Neural cell (in vitro differentiated cells): ENCODE measurements around the gene ATF6B. TPM values are rescaled to one million over a fixed set of nuclear protein-coding genes. Genes with fewer than 3 reads are reported as not detected.

Experiments
- H2AFZ ChIP-seq: fragments of 200-600, 300-800 bp; sonication (generic), shearing (Covaris generic); 2 replicates; pipeline ENCODE4 v1.6.0; 2014; ENCODE audit warnings: low read depth, mild to moderate bottlenecking, antibody characterized with exemption, low read length, moderate library complexity
- H3F3A ChIP-seq: fragments of 200-600 bp; shearing (Covaris generic); 2 replicates; pipeline ENCODE4 v1.6.1; 2016; ENCODE audit warnings: mild to moderate bottlenecking, moderate library complexity, mixed read lengths, antibody characterized with exemption, low read length; ENCODE audit not compliant: insufficient read depth, poor library complexity, severe bottlenecking
- H3K27ac ChIP-seq: fragments of 200-600, 300-800 bp; sonication (generic), shearing (Covaris generic); 2 replicates; pipeline ENCODE4 v1.5.1; 2014; ENCODE audit warnings: mild to moderate bottlenecking, low read length, moderate library complexity
- H3K27me3 ChIP-seq: fragments of 300-800, 200-600 bp; sonication (generic), shearing (Covaris generic); 2 replicates; pipeline ENCODE4 v1.6.0; 2014; ENCODE audit warnings: mild to moderate bottlenecking, low read depth, low read length, moderate library complexity; ENCODE audit not compliant: insufficient read depth
- H3K36me3 ChIP-seq: fragments of 300-800, 200-600 bp; sonication (generic), shearing (Covaris generic); 2 replicates; pipeline ENCODE4 v1.5.1; 2014; ENCODE audit warnings: mild to moderate bottlenecking, antibody characterized with exemption, low read length, moderate library complexity; ENCODE audit not compliant: insufficient read depth
- H3K4me2 ChIP-seq: fragments of 300-800, 200-600 bp; sonication (generic), shearing (Covaris generic); 2 replicates; pipeline ENCODE4 v1.6.0; 2014; ENCODE audit warnings: mild to moderate bottlenecking, low read length
- H3K4me3 ChIP-seq: fragments of 300-800, 200-600 bp; sonication (generic), shearing (Covaris generic); 2 replicates; pipeline ENCODE4 v1.5.1; 2014; ENCODE audit warnings: mild to moderate bottlenecking, low read length, moderate library complexity
- H3K79me2 ChIP-seq: fragments of 200-600 bp; shearing (Covaris generic); replicated peaks from 2 replicates; pipeline ENCODE4 v1.6.0; 2014; ENCODE audit warnings: mild to moderate bottlenecking, low read length, moderate library complexity; ENCODE audit not compliant: insufficient read depth
- H3K9ac ChIP-seq: fragments of 300-800, 200-600 bp; sonication (generic), shearing (Covaris generic); 2 replicates; pipeline ENCODE4 v1.6.1; 2016; ENCODE audit warnings: mild to moderate bottlenecking, low read length, mixed read lengths
- H3K9me2 ChIP-seq: fragments of 200-600 bp; shearing (Covaris generic); 2 replicates; pipeline ENCODE4 v1.6.1; 2016; ENCODE audit warnings: mild to moderate bottlenecking, low read length, mixed read lengths; ENCODE audit not compliant: insufficient read depth
- H3K9me3 ChIP-seq: fragments of 200-600, 300-800 bp; sonication (generic), shearing (Covaris generic); 2 replicates; pipeline ENCODE4 v1.6.1; 2016; ENCODE audit warnings: mild to moderate bottlenecking, mixed run types, low read length, moderate library complexity, mixed read lengths
- H4K20me1 ChIP-seq: fragments of 200-600 bp; shearing (Covaris generic); 2 replicates; pipeline ENCODE4 v1.6.1; 2016; ENCODE audit warnings: mild to moderate bottlenecking, mixed run types; ENCODE audit not compliant: insufficient read depth
- EP300 ChIP-seq: fragments of 450-650 bp; conservative IDR thresholded peaks from 2 replicates; pipeline ENCODE4 v1.6.1; 2014; ENCODE audit warnings: antibody characterized with exemption, mild to moderate bottlenecking, moderate library complexity; ENCODE audit not compliant: poor library complexity, severe bottlenecking
- EZH2 ChIP-seq: fragments of 200-600, 300-800 bp; shearing (Covaris generic), sonication (generic); IDR thresholded peaks from 2 replicates; pipeline ENCODE4 v1.6.1; 2014; ENCODE audit warnings: antibody characterized with exemption, low read length, borderline replicate concordance, mild to moderate bottlenecking; ENCODE audit not compliant: insufficient read depth, poor library complexity, severe bottlenecking
- MXI1 ChIP-seq: fragments of 450-650 bp; conservative IDR thresholded peaks from 2 replicates; pipeline ENCODE4 v1.6.1; 2014; ENCODE audit warnings: antibody characterized with exemption, mild to moderate bottlenecking; ENCODE audit not compliant: poor library complexity, severe bottlenecking
- POLR2AphosphoS5 ChIP-seq: IDR thresholded peaks from 2 replicates; pipeline ENCODE4 v1.6.1; 2012
- RAD21 ChIP-seq: fragments of 450-650 bp; conservative IDR thresholded peaks from 2 replicates; pipeline ENCODE4 v1.6.1; 2014; ENCODE audit warnings: antibody characterized with exemption, mild to moderate bottlenecking, moderate library complexity
- SMC3 ChIP-seq: fragments of 450-650 bp; conservative IDR thresholded peaks from 2 replicates; pipeline ENCODE4 v1.6.1; 2014; ENCODE audit warnings: antibody characterized with exemption, mild to moderate bottlenecking, moderate library complexity; ENCODE audit not compliant: poor library complexity
- TAF1 ChIP-seq: IDR thresholded peaks from 2 replicates; pipeline ENCODE4 v1.6.1; 2012; ENCODE audit warnings: low read depth
- polyA plus RNA-seq: library from polyadenylated mRNA; depleted of rRNA; stranded (reverse); fragments of >200 nt; gene quantifications from 2 replicates; pipeline ENCODE4 v1.2.3, GENCODE V29; 2014
- TF ChIP-seq, protein P1 (sequence below): IDR thresholded peaks from 2 replicates; pipeline ENCODE4 v1.6.1; 2012; ENCODE audit warnings: borderline replicate concordance
- TF ChIP-seq, protein P2 (sequence below): fragments of 450-650 bp; IDR thresholded peaks from 2 replicates; pipeline ENCODE4 v1.5.1; 2014; ENCODE audit warnings: antibody characterized with exemption, mild to moderate bottlenecking, moderate library complexity; ENCODE audit not compliant: poor library complexity, severe bottlenecking

ATF6B gene
- polyA plus RNA-seq, 1 donor from 2014 or later: 44.3 TPM

DNA sequence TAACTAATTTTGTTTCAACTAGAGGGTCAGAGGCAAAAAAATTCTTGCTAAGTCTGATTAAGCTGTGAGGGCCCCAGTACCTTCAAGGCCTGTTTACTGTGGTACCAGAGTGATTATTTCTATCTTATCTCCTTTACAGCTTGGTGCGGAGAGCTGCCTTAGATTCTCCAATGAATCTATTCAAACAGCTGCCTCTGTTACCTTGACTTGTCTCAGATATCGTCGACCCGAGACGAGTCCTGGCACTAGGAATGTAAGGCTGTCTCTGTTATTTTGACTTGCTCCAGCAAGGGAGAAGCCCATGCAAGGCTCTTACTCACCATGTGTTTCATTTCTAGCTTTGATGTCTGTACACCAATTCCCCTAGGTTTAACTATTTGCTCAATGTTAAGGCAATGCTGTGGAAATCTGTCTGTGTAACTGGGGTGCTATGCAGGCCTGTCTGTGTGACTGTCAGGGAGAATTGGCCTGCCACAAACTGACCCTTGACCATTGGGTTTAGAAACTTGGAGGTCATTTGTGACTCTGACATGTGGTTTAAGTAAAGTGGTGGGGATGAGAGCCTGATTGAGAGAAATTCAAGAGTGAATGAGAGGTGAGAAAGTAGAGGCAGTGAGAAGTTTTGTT, 12.5 kb upstream of the ATF6B start:
- Histone ChIP-seq H3K9ac (no peak overlapping the region), H3K36me3 (no peaks in the 10 kb centered on the region), H3K9me3 (no peaks in the 10 kb centered on the region), H3K79me2 (no peaks in the 10 kb centered on the region), H3F3A (no peaks in the 10 kb centered on the region), H3K27me3 (no peaks in the 10 kb centered on the region), H3K4me3 (no peak overlapping the region), H2AFZ (no peak overlapping the region), H3K4me2 (no peak overlapping the region), H3K9me2 (no peaks in the 10 kb centered on the region), H3K27ac (no peak overlapping the region), H4K20me1 (no peaks in the 10 kb centered on the region)
- TF ChIP-seq RAD21: no peak
- TF ChIP-seq EP300: no peak

DNA sequence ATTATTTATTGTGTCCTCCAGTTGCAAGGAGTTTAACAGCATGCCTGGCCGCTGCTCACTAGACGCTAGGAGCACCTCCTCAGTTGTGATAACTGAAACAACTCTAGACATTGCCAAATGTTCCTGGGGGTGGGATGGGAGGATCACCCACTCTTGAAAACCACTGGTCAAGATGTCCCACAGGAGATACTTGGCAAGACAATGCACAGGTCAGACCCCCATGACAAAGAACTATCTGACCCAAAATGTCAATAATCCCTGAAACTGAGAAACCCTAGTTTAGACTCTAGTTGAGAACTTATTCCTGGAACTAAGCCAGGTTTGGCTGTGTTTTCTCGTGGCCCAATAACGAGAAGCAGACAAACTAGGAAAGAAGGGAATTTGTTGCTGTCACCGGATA, 11.5 kb upstream of the ATF6B start:
- TF ChIP-seq POLR2AphosphoS5 (no peak), EP300 (no peak), SMC3 (no peak), RAD21 (no peak), MXI1 (no peak), TAF1 (no peak), EZH2 (no peak)
- TF ChIP-seq, protein P1, sequence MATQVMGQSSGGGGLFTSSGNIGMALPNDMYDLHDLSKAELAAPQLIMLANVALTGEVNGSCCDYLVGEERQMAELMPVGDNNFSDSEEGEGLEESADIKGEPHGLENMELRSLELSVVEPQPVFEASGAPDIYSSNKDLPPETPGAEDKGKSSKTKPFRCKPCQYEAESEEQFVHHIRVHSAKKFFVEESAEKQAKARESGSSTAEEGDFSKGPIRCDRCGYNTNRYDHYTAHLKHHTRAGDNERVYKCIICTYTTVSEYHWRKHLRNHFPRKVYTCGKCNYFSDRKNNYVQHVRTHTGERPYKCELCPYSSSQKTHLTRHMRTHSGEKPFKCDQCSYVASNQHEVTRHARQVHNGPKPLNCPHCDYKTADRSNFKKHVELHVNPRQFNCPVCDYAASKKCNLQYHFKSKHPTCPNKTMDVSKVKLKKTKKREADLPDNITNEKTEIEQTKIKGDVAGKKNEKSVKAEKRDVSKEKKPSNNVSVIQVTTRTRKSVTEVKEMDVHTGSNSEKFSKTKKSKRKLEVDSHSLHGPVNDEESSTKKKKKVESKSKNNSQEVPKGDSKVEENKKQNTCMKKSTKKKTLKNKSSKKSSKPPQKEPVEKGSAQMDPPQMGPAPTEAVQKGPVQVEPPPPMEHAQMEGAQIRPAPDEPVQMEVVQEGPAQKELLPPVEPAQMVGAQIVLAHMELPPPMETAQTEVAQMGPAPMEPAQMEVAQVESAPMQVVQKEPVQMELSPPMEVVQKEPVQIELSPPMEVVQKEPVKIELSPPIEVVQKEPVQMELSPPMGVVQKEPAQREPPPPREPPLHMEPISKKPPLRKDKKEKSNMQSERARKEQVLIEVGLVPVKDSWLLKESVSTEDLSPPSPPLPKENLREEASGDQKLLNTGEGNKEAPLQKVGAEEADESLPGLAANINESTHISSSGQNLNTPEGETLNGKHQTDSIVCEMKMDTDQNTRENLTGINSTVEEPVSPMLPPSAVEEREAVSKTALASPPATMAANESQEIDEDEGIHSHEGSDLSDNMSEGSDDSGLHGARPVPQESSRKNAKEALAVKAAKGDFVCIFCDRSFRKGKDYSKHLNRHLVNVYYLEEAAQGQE: no peak
- TF ChIP-seq, protein P2, sequence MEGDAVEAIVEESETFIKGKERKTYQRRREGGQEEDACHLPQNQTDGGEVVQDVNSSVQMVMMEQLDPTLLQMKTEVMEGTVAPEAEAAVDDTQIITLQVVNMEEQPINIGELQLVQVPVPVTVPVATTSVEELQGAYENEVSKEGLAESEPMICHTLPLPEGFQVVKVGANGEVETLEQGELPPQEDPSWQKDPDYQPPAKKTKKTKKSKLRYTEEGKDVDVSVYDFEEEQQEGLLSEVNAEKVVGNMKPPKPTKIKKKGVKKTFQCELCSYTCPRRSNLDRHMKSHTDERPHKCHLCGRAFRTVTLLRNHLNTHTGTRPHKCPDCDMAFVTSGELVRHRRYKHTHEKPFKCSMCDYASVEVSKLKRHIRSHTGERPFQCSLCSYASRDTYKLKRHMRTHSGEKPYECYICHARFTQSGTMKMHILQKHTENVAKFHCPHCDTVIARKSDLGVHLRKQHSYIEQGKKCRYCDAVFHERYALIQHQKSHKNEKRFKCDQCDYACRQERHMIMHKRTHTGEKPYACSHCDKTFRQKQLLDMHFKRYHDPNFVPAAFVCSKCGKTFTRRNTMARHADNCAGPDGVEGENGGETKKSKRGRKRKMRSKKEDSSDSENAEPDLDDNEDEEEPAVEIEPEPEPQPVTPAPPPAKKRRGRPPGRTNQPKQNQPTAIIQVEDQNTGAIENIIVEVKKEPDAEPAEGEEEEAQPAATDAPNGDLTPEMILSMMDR: no peak
- no peaks in the 10 kb centered on the region for H3K36me3 ChIP-seq
- H3K9ac ChIP-seq: no peak overlapping the region
- H3K27ac ChIP-seq: no peak overlapping the region
- no peaks in the 10 kb centered on the region for H3K79me2 ChIP-seq
- H4K20me1 ChIP-seq: no peaks in the 10 kb centered on the region
- no peak overlapping the region for H2AFZ ChIP-seq
- H3K9me2 ChIP-seq: no peaks in the 10 kb centered on the region
- no peaks in the 10 kb centered on the region for H3K9me3 ChIP-seq
- no peak overlapping the region for H3K4me3 ChIP-seq
- no peaks in the 10 kb centered on the region for H3F3A ChIP-seq
- no peaks in the 10 kb centered on the region for H3K27me3 ChIP-seq
- no peak overlapping the region for H3K4me2 ChIP-seq
